ENCODE measurements around the gene CRNKL1. TPM values are rescaled to one million over a fixed set of nuclear protein-coding genes. Genes with fewer than 3 reads are reported as not detected.

CRNKL1 gene
- total and polyA plus RNA-seq, 2 of the 4 experiments (the other 2 are of a cell fraction) = 7.4 to 20.1 TPM

DNA sequence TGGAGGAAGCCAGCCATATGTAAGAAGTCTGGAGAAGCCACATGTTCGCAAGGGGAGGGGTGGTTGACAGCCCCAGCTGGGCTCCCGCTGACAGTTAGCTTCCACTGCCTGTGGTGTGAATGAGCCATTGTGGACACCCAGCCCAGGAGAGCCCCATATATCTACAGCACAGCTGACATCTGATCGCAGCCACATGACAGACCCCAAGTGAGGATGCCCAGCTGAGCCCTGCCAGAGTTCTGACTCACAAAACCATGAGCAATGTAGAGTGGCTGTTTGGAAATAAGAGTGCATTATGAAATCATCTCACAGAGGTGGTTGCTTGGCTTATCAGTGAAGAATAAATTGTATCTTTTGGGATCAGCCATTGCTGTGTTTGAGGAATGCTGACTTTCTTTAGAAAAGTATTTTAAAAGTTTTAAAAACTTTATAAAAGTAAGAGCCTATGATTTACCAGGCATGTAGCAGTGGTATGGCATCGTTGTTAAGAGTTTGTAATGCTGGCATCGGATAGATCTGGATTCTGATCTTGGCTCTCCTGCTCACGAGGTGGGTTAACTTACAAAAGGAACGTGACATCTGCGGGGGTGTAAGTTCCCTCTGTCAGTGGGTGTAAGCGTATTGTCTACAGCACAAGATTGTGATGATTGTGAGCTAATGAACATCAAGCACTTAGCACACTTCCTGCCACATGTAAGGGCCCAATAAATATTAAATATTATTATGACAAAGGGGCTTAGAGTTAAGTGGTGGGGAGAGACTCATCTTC is 24.2 kb upstream of the CRNKL1 start:
- TF ChIP-seq FOS (IDR thresholded peaks at IDR 0.05; ENCODE audit: low read depth, low read length) = peak; percentile 23; the same call in 1 of the 2 replicates
- TF ChIP-seq POLR2A (IDR thresholded peaks at IDR 0.05; ENCODE audit: low read depth, low read length) = no peak
- TF ChIP-seq CEBPB (IDR thresholded peaks at IDR 0.05; ENCODE audit: low read depth, low read length) = peak; percentile 79
- TF ChIP-seq, protein P1, sequence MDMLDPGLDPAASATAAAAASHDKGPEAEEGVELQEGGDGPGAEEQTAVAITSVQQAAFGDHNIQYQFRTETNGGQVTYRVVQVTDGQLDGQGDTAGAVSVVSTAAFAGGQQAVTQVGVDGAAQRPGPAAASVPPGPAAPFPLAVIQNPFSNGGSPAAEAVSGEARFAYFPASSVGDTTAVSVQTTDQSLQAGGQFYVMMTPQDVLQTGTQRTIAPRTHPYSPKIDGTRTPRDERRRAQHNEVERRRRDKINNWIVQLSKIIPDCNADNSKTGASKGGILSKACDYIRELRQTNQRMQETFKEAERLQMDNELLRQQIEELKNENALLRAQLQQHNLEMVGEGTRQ (IDR thresholded peaks at IDR 0.05; ENCODE audit: low read depth, low read length) = peak; percentile 46; the same call in 1 of the 2 replicates
- TF ChIP-seq MAFK (IDR thresholded peaks at IDR 0.05; ENCODE audit: low read depth, low read length) = no peak
- peak; percentile 70 for DNase-seq
- Histone ChIP-seq H2AK5ac (ENCODE audit: low read depth, low read length) (no peak overlapping the region), H3K4me2 (ENCODE audit: low read depth, low read length) (no peak overlapping the region), H4K5ac (ENCODE audit: low read depth, low read length) (no peak overlapping the region), H3K27me3 (ENCODE audit: control insufficient read depth, insufficient read depth, low read length) (peaks cover 33% of the 10 kb centered on the region), H4K20me1 (ENCODE audit: insufficient read depth, low read length) (no peaks in the 10 kb centered on the region), H4K91ac (ENCODE audit: insufficient read depth, low read depth, low read length) (no peak overlapping the region), H3K4ac (ENCODE audit: low read depth, low read length) (no peak overlapping the region), H3K9me1 (ENCODE audit: insufficient read depth, low read length) (no peaks in the 10 kb centered on the region), H2BK15ac (ENCODE audit: low read depth, low read length) (no peak overlapping the region), H3K9me3 (ENCODE audit: control insufficient read depth, insufficient read depth, low read length) (no peaks in the 10 kb centered on the region), H2AFZ (replicated peaks; ENCODE audit: low read length, poor library complexity) (no peak overlapping the region), H3K9ac (ENCODE audit: low read depth, low read length) (no peak overlapping the region), H3K18ac (ENCODE audit: low read depth, low read length) (no peak overlapping the region), H2BK20ac (ENCODE audit: low read depth, low read length) (no peak overlapping the region), H3K27ac (ENCODE audit: insufficient read depth, low read length) (no peak overlapping the region), H3K23ac (ENCODE audit: low read depth, low read length) (no peak overlapping the region), H3K79me1 (ENCODE audit: low read depth in 1 of 2, low read length in 2 of 2) (no peaks in the 10 kb centered on the region), H3K36me3 (ENCODE audit: control insufficient read depth, insufficient read depth, low read length) (no peaks in the 10 kb centered on the region), H2BK120ac (ENCODE audit: low read depth, low read length) (no peak overlapping the region), H3K4me1 (ENCODE audit: control insufficient read depth, insufficient read depth, low read length) (no peaks in the 10 kb centered on the region), H3K14ac (replicated peaks; ENCODE audit: low read depth, low read length) (no peak overlapping the region), H3K56ac (ENCODE audit: extremely low read depth, insufficient read depth, low read length) (no peak overlapping the region), H3K4me3 (ENCODE audit: insufficient read depth, low read depth, low read length) (no peak overlapping the region), H4K8ac (ENCODE audit: low read depth in 2 of 2, low read length in 2 of 2) (no peak overlapping the region), H2BK5ac (ENCODE audit: low read depth, low read length, poor library complexity, severe bottlenecking) (no peak overlapping the region), H2AK9ac (replicated peaks; ENCODE audit: low read depth, low read length, poor library complexity) (peak overlapping the region; percentile 44)
- ChIA-PET CTCF (no interaction called here), POLR2A (ENCODE audit: unreplicated experiment) (no interaction called here)
- BruUV-seq (replicated peaks) = no TSS peak
- in situ Hi-C loops (cut with MboI; ENCODE audit: low sequenced_read_pairs) (loop anchor here (10.0 kb wide), 1 partner anchor 158 kb away; no protein-coding TSS in a partner anchor), intact Hi-C loops (cut with micrococcal nuclease) (no loop called here), dilution Hi-C loops (cut with HindIII; ENCODE audit: low sequenced_read_pairs, unreplicated experiment) (no loop called here)
- ATAC-seq (ENCODE audit: low read depth) = peak; percentile 69
- WGBS, 2 experiments (ENCODE audit: extremely low coverage in 2 of 2, insufficient read length in 1 of 2) = no CpG with 5 or more reads among the region's 9 CpGs
